ENCODE measurements around the gene FBP2. TPM values are rescaled to one million over a fixed set of nuclear protein-coding genes. Genes with fewer than 3 reads are reported as not detected.

The FBP2 gene
- total and polyA plus RNA-seq, 2 of the 4 experiments (the other 2 are of a cell fraction): not detected

GRCh38 chr9:94563548-94563947, 30.1 kb downstream of the FBP2 start:
- in situ Hi-C loops (cut with MboI; ENCODE audit: low sequenced_read_pairs) (no loop called here), intact Hi-C loops (cut with micrococcal nuclease) (loop anchor here (10.0 kb wide), 1 partner anchor 59 kb away; no protein-coding TSS in a partner anchor), dilution Hi-C loops (cut with HindIII; ENCODE audit: low sequenced_read_pairs, unreplicated experiment) (no loop called here)
- Histone ChIP-seq H2BK5ac (ENCODE audit: low read depth, low read length, poor library complexity, severe bottlenecking) (no peak overlapping the region), H2BK15ac (ENCODE audit: low read depth, low read length) (no peak overlapping the region), H3K9ac (ENCODE audit: low read depth, low read length) (no peak overlapping the region), H2BK20ac (ENCODE audit: low read depth, low read length) (no peak overlapping the region), H3K79me1 (ENCODE audit: low read depth in 1 of 2, low read length in 2 of 2) (no peaks in the 10 kb centered on the region), H3K9me3 (ENCODE audit: control insufficient read depth, insufficient read depth, low read length) (no peaks in the 10 kb centered on the region), H3K9me1 (ENCODE audit: insufficient read depth, low read length) (no peaks in the 10 kb centered on the region), H2AK9ac (replicated peaks; ENCODE audit: low read depth, low read length, poor library complexity) (no peak overlapping the region), H4K91ac (ENCODE audit: insufficient read depth, low read depth, low read length) (no peak overlapping the region), H3K4me3 (ENCODE audit: insufficient read depth, low read depth, low read length) (no peak overlapping the region), H3K23ac (ENCODE audit: low read depth, low read length) (no peak overlapping the region), H3K27me3 (ENCODE audit: control insufficient read depth, insufficient read depth, low read length) (peaks cover 2% of the 10 kb centered on the region), H3K27ac (ENCODE audit: insufficient read depth, low read length) (no peak overlapping the region), H3K14ac (replicated peaks; ENCODE audit: low read depth, low read length) (no peak overlapping the region), H3K36me3 (ENCODE audit: control insufficient read depth, insufficient read depth, low read length) (no peaks in the 10 kb centered on the region), H4K20me1 (ENCODE audit: insufficient read depth, low read length) (no peaks in the 10 kb centered on the region), H4K5ac (ENCODE audit: low read depth, low read length) (no peak overlapping the region), H2AFZ (replicated peaks; ENCODE audit: low read length, poor library complexity) (no peak overlapping the region), H3K4me2 (ENCODE audit: low read depth, low read length) (no peak overlapping the region), H2BK120ac (ENCODE audit: low read depth, low read length) (no peak overlapping the region), H4K8ac (ENCODE audit: low read depth in 2 of 2, low read length in 2 of 2) (no peak overlapping the region), H3K4ac (ENCODE audit: low read depth, low read length) (no peak overlapping the region), H3K56ac (ENCODE audit: extremely low read depth, insufficient read depth, low read length) (no peak overlapping the region), H3K18ac (ENCODE audit: low read depth, low read length) (no peak overlapping the region), H3K4me1 (ENCODE audit: control insufficient read depth, insufficient read depth, low read length) (no peaks in the 10 kb centered on the region), H2AK5ac (ENCODE audit: low read depth, low read length) (no peak overlapping the region)
- DNase-seq (no peak), ATAC-seq (ENCODE audit: low read depth) (no peak)
- POLR2A ChIA-PET (ENCODE audit: unreplicated experiment): no interaction called here
- CTCF ChIA-PET: no interaction called here
- 100% methylated on average over 1 of the region's 2 CpGs; no CpG with 5 or more reads in 1 of the 2 experiments for WGBS, 2 experiments (ENCODE audit: extremely low coverage in 2 of 2, insufficient read length in 1 of 2)
- TF ChIP-seq NFE2L2 (IDR thresholded peaks at IDR 0.05; ENCODE audit: low read depth, low read length): no peak
- no TSS peak for BruUV-seq (replicated peaks)

All from IMR-90 (cell line).